Endothelial cell (in vitro differentiated cells): ENCODE data around the gene ASTN1. TPM values are rescaled to one million over a fixed set of nuclear protein-coding genes. Genes with fewer than 3 reads are reported as not detected.

Experiments
- DNase-seq: peaks from one replicate; pipeline ENCODE4 v3.0.0; 2021; ENCODE audit warnings: low spot score
- H3K27ac Mint-ChIP-seq: one replicate; pipeline ENCODE4 v1.8.0; 2021; ENCODE audit warnings: mixed read lengths, inconsistent platforms; ENCODE audit not compliant: unreplicated experiment
- H3K27me3 Mint-ChIP-seq: one replicate; pipeline ENCODE4 v1.8.0; 2021; ENCODE audit warnings: mild to moderate bottlenecking, moderate library complexity, mixed read lengths, inconsistent platforms; ENCODE audit not compliant: unreplicated experiment
- H3K36me3 Mint-ChIP-seq: one replicate; pipeline ENCODE4 v1.8.0; 2021; ENCODE audit warnings: mild to moderate bottlenecking, low read depth, mixed read lengths, inconsistent platforms; ENCODE audit not compliant: unreplicated experiment
- H3K4me1 Mint-ChIP-seq: one replicate; pipeline ENCODE4 v1.8.0; 2021; ENCODE audit warnings: mild to moderate bottlenecking, mixed read lengths, inconsistent platforms; ENCODE audit not compliant: unreplicated experiment
- H3K4me3 Mint-ChIP-seq: one replicate; pipeline ENCODE4 v1.8.0; 2021; ENCODE audit warnings: mild to moderate bottlenecking, mixed read lengths, inconsistent platforms; ENCODE audit not compliant: unreplicated experiment
- H3K9me3 Mint-ChIP-seq: one replicate; pipeline ENCODE4 v1.8.0; 2021; ENCODE audit warnings: mixed read lengths, inconsistent platforms; ENCODE audit not compliant: unreplicated experiment
- total RNA-seq: library from RNA; stranded (reverse); fragmentation: NEBNext Ultra II Directional; extraction: Animal tissue kit (Norgen Biotek cat#: 25700); gene quantifications from one replicate; pipeline ENCODE4 v1.2.1, GENCODE V29; 2021; ENCODE audit not compliant: unreplicated experiment
- TF ChIP-seq, protein P1 (sequence below): fragments of 200-600 bp; sonication (generic); IDR thresholded peaks from one replicate; pipeline ENCODE4 v1.5.0; 2021; ENCODE audit warnings: antibody characterized with exemption; ENCODE audit not compliant: unreplicated experiment

The ASTN1 gene
- total RNA-seq, 1 donor from 2014 or later = 66.6 TPM

- Mint-ChIP-seq H3K4me3 (no peak overlapping the region), H3K27ac (no peak overlapping the region), H3K9me3 (no peaks in the 10 kb centered on the region), H3K4me1 (no peaks in the 10 kb centered on the region), H3K27me3 (no peaks in the 10 kb centered on the region), H3K36me3 (peaks cover 51% of the 10 kb centered on the region)
- DNase-seq = no peak
- TF ChIP-seq, protein P1, sequence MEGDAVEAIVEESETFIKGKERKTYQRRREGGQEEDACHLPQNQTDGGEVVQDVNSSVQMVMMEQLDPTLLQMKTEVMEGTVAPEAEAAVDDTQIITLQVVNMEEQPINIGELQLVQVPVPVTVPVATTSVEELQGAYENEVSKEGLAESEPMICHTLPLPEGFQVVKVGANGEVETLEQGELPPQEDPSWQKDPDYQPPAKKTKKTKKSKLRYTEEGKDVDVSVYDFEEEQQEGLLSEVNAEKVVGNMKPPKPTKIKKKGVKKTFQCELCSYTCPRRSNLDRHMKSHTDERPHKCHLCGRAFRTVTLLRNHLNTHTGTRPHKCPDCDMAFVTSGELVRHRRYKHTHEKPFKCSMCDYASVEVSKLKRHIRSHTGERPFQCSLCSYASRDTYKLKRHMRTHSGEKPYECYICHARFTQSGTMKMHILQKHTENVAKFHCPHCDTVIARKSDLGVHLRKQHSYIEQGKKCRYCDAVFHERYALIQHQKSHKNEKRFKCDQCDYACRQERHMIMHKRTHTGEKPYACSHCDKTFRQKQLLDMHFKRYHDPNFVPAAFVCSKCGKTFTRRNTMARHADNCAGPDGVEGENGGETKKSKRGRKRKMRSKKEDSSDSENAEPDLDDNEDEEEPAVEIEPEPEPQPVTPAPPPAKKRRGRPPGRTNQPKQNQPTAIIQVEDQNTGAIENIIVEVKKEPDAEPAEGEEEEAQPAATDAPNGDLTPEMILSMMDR = no peak
Observed at GRCh38 chr1:176877557-176877956, 287.0 kb downstream of the ASTN1 start.

- H3K9me3 Mint-ChIP-seq = no peaks in the 10 kb centered on the region
- no peak overlapping the region for H3K27ac Mint-ChIP-seq
- DNase-seq = no peak
- H3K27me3 Mint-ChIP-seq = no peaks in the 10 kb centered on the region
- H3K4me3 Mint-ChIP-seq = no peak overlapping the region
- no peaks in the 10 kb centered on the region for H3K4me1 Mint-ChIP-seq
- H3K36me3 Mint-ChIP-seq = peaks cover 48% of the 10 kb centered on the region
- TF ChIP-seq, protein P1 = no peak
Observed at GRCh38 chr1:176876966-176877515, 287.5 kb downstream of the ASTN1 start.

DNA sequence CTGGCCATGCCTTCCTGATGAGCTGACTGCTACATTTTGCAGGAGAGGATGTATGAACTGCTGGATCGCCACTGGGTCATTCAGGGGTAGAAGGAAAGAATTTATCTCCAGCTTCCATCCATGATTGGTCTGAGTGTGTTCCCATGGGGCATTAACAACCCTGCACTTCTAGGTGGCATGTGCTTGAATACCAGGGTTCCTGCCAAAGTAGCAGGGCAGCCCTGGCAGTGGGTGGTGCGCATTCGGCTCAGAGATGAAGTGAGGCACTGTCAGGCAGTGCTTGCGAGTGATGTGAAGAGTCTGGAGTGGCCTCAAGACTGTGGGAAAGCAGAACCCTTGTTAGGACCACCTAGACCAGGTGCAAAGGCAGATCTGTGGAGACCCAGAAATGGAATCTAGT, 294.9 kb downstream of the ASTN1 start:
- no peak overlapping the region for H3K4me3 Mint-ChIP-seq
- H3K27ac Mint-ChIP-seq = no peak overlapping the region
- H3K4me1 Mint-ChIP-seq = no peaks in the 10 kb centered on the region
- TF ChIP-seq, protein P1 = no peak
- H3K27me3 Mint-ChIP-seq = no peaks in the 10 kb centered on the region
- DNase-seq = no peak
- H3K36me3 Mint-ChIP-seq = peaks cover 46% of the 10 kb centered on the region
- no peaks in the 10 kb centered on the region for H3K9me3 Mint-ChIP-seq

DNA sequence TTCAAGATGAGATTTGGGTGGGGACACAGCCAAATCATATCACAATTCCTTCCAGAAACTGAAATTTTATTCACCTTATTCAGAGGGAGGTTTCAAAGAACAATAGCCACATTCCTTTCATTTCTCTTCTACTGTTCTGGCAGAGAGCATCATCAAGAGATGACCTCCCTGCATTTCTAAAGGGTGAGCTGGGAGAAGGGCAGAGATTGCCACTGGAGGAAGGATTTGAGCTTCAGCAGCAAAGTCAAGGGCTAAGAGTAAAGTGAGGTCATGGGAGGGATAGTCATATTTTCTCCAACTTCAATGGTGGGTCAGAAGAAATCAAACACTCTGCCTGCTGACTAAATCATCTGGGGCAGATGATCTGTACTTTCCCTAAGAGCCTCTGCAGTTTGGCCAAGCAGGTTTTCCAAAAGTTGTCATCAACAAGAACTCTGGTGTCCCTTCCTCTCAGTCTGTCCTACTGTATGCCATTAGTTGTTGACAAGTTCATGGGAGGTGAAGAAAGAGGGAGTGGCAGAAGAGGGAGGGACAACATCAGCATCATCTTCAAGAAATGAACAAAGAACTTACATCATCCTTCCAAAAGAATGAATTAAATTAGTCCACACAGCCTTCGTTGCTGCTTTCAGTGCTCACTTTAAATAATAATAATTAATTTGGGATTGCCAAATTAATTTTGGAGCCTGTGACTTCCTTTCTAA, 298.3 kb downstream of the ASTN1 start:
- Mint-ChIP-seq H3K9me3 (no peaks in the 10 kb centered on the region), H3K27me3 (no peaks in the 10 kb centered on the region), H3K27ac (no peak overlapping the region), H3K36me3 (peaks cover 44% of the 10 kb centered on the region), H3K4me1 (no peaks in the 10 kb centered on the region), H3K4me3 (peak overlapping the region; percentile 28)
- TF ChIP-seq, protein P1 = no peak
- no peak for DNase-seq

GRCh38 chr1:176864211-176864610, 300.3 kb downstream of the ASTN1 start:
- Mint-ChIP-seq H3K4me3 (no peak overlapping the region), H3K4me1 (no peaks in the 10 kb centered on the region), H3K36me3 (peaks cover 41% of the 10 kb centered on the region), H3K9me3 (no peaks in the 10 kb centered on the region), H3K27me3 (no peaks in the 10 kb centered on the region), H3K27ac (no peak overlapping the region)
- DNase-seq = no peak
- TF ChIP-seq, protein P1 = no peak
